ENCODE results near the gene CD2BP2.

CD2BP2 gene

GRCh38 chr16:30395992-30396585 is 41.0 kb upstream of the CD2BP2 start:
- TF ChIP-seq ZFP3 (CRISPR knock-in tag; IDR thresholded peaks at IDR 0.05): no peak
- no peak for TF ChIP-seq RARB (CRISPR knock-in tag; IDR thresholded peaks at IDR 0.05)
- no peak for TF ChIP-seq TCF4 (CRISPR knock-in tag; IDR thresholded peaks at IDR 0.05; ENCODE audit: borderline replicate concordance)
- TF ChIP-seq CSRNP3 (CRISPR knock-in tag; IDR thresholded peaks at IDR 0.05): no peak
- TF ChIP-seq GLIS3 (CRISPR knock-in tag; IDR thresholded peaks at IDR 0.05): no peak
- TF ChIP-seq SNAI2 (CRISPR knock-in tag; IDR thresholded peaks at IDR 0.05): no peak
- no peak for TF ChIP-seq BACH2 (CRISPR knock-in tag; IDR thresholded peaks at IDR 0.05; ENCODE audit: borderline replicate concordance)
- no peak for TF ChIP-seq TOX (CRISPR knock-in tag; IDR thresholded peaks at IDR 0.05; ENCODE audit: borderline replicate concordance)
- TF ChIP-seq ZNF565 (CRISPR knock-in tag; conservative IDR thresholded peaks at IDR 0.05; ENCODE audit: low read depth): no peak
- ATAC-seq: no peak

- ATAC-seq: peak; percentile 92
- 0 out of 2 replicates have a peak, but pooled peaks have one; percentile 35 for TF ChIP-seq TSHZ2 (CRISPR knock-in tag; IDR thresholded peaks at IDR 0.05)
- no peak for TF ChIP-seq ZNF8 (CRISPR knock-in tag; IDR thresholded peaks at IDR 0.05)
- 0 out of 2 replicates have a peak, but pooled peaks have one; percentile 57 for TF ChIP-seq GLIS3 (CRISPR knock-in tag; IDR thresholded peaks at IDR 0.05)
- TF ChIP-seq PATZ1 (CRISPR knock-in tag; IDR thresholded peaks at IDR 0.05; ENCODE audit: borderline replicate concordance): no peak
- TF ChIP-seq OSR1 (CRISPR knock-in tag; IDR thresholded peaks at IDR 0.05): no peak
- no peak for TF ChIP-seq ISL1 (CRISPR knock-in tag; IDR thresholded peaks at IDR 0.05)
- TF ChIP-seq POU6F1 (CRISPR knock-in tag; IDR thresholded peaks at IDR 0.05; ENCODE audit: borderline replicate concordance, low read depth): 0 out of 2 replicates have a peak, but pooled peaks have one; percentile 64
- TF ChIP-seq SNAI2 (CRISPR knock-in tag; IDR thresholded peaks at IDR 0.05): 0 out of 2 replicates have a peak, but pooled peaks have one; percentile 57
- TF ChIP-seq ZFP3 (CRISPR knock-in tag; IDR thresholded peaks at IDR 0.05): peak; percentile 64; the same call in 1 of the 2 replicates
Measured at GRCh38 chr16:30395155-30395991, 40.3 kb upstream of the CD2BP2 start, which contains the start of gene ZNF48. Gene ZNF48 (plus strand): TSS chr16:30395420. CDS start chr16:30395795, 375 bp downstream.

GRCh38 chr16:30394592-30395154 is 39.6 kb upstream of the CD2BP2 start:
- ATAC-seq: peak; percentile 51
- TF ChIP-seq PATZ1 (CRISPR knock-in tag; IDR thresholded peaks at IDR 0.05; ENCODE audit: borderline replicate concordance) (no peak), SNAI2 (CRISPR knock-in tag; IDR thresholded peaks at IDR 0.05) (no peak), OSR1 (CRISPR knock-in tag; IDR thresholded peaks at IDR 0.05) (no peak), BACH2 (CRISPR knock-in tag; IDR thresholded peaks at IDR 0.05; ENCODE audit: borderline replicate concordance) (no peak), ZFP30 (CRISPR knock-in tag; IDR thresholded peaks at IDR 0.05) (no peak), POU6F1 (CRISPR knock-in tag; IDR thresholded peaks at IDR 0.05; ENCODE audit: borderline replicate concordance, low read depth) (no peak), TSHZ2 (CRISPR knock-in tag; IDR thresholded peaks at IDR 0.05) (no peak), ZC3H10 (CRISPR knock-in tag; IDR thresholded peaks at IDR 0.05) (no peak), GLIS3 (CRISPR knock-in tag; IDR thresholded peaks at IDR 0.05) (no peak), ZNF70 (CRISPR knock-in tag; IDR thresholded peaks at IDR 0.05) (no peak), ESRRG (CRISPR knock-in tag; IDR thresholded peaks at IDR 0.05) (no peak), TCF4 (CRISPR knock-in tag; IDR thresholded peaks at IDR 0.05; ENCODE audit: borderline replicate concordance) (no peak)
